NCI-H345 treated with DMSO at 0.1 percent for 48 hours (cell line): ENCODE data around the gene BMP7.
"Not testable (repeated sequence)": the region's sequence is repeated elsewhere in the genome, so short reads cannot be mapped to it uniquely, and the experiment has no call there.

Experiments used
- DNase-seq: peaks from one replicate; lab custom pipeline; 2025; ENCODE audit not compliant: unreplicated experiment; lab: John Stamatoyannopoulos, UW

BMP7 gene

GRCh38 chr20:57267158-57267821 is 849 bp upstream of the BMP7 start:
- no peak for DNase-seq

- no peak for DNase-seq
These were observed 497 bp downstream of the BMP7 start for GRCh38 chr20:57265997-57266290.

GRCh38 chr20:57265336-57265996 is 975 bp downstream of the BMP7 start:
- no peak for DNase-seq

GRCh38 chr20:57264908-57265335 is 1.5 kb downstream of the BMP7 start:
- not testable (repeated sequence) for DNase-seq

- no peak for DNase-seq
These were observed 2.3 kb downstream of the BMP7 start for GRCh38 chr20:57263801-57264792.

- DNase-seq, result no peak
These were observed 3.4 kb downstream of the BMP7 start for GRCh38 chr20:57262784-57263609.

- no peak for DNase-seq
These were observed 4.1 kb downstream of the BMP7 start for GRCh38 chr20:57262301-57262700.

GRCh38 chr20:57261457-57262251 is 4.8 kb downstream of the BMP7 start:
- DNase-seq, result no peak

GRCh38 chr20:57260934-57261333 is 5.5 kb downstream of the BMP7 start:
- peak; percentile 58 for DNase-seq

- no peak for DNase-seq
These were observed 6.2 kb downstream of the BMP7 start for GRCh38 chr20:57259938-57260921.

- DNase-seq, result peak; percentile 56
These were observed 7.1 kb downstream of the BMP7 start for GRCh38 chr20:57259121-57259937.

GRCh38 chr20:57257701-57258453 is 8.6 kb downstream of the BMP7 start:
- peak; percentile 77 for DNase-seq

GRCh38 chr20:57256908-57257307 is 9.5 kb downstream of the BMP7 start:
- no peak for DNase-seq

- no peak for DNase-seq
These were observed 10.2 kb downstream of the BMP7 start for GRCh38 chr20:57256205-57256604.

- no peak for DNase-seq
These were observed 11.3 kb downstream of the BMP7 start for GRCh38 chr20:57255183-57255582.

GRCh38 chr20:57252559-57253162 is 13.8 kb downstream of the BMP7 start:
- no peak for DNase-seq

- DNase-seq, result no peak
These were observed 14.5 kb downstream of the BMP7 start for GRCh38 chr20:57251949-57252348.
